NCI-H2196 treated with DMSO at 0.1 percent for 48 hours (cell line): ENCODE measurements around the gene PTPN11.
"Not testable (repeated sequence)": the region's sequence is repeated elsewhere in the genome, so short reads cannot be mapped to it uniquely, and the experiment has no call there.

Experiments used
- DNase-seq: peaks from one replicate; lab custom pipeline; 2025; ENCODE audit not compliant: unreplicated experiment; lab: John Stamatoyannopoulos, UW

PTPN11 gene

GRCh38 chr12:112447106-112447505 lies 28.4 kb downstream of the PTPN11 start:
- DNase-seq: no peak

DNA sequence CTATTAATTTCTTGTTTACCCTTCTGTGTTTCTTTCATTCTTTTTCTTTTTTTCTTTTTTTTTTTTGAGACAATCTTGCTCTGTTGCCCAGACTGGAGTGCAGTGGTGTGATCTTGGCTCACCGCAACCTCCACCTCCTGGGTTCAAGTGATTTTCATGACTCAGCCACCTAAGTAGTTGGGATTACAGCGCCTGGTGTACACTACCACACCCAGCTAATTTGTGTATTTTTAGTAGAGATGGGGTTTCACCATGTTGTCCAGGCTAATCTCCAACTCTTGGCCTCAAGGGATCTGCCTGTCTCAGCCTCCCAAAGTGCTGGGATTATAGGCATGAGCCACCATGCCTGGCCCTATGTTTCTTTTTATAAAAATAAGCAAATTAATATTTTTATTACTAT lies 29.4 kb downstream of the PTPN11 start:
- not testable (repeated sequence) for DNase-seq

DNA sequence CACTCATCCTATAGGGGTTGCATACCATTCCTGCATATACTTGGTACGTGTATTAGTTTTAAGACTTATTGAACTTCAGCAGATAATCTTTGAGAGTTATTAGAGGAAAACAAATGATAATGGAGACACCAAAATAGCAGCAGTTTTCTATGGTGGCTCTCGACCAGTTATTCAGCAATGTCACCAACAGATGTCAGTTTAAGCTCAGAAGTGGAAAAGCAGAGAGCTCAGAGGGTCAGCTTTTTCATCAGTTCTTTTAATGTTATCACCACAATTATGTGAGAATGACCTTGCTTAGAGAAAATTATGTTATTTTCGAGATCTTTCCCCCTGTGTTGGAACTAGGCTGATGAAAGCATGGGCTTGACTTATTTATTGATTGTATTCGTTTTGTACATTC lies 32.0 kb downstream of the PTPN11 start:
- no peak for DNase-seq

GRCh38 chr12:112456029-112456428 lies 37.3 kb downstream of the PTPN11 start:
- DNase-seq: no peak

DNA sequence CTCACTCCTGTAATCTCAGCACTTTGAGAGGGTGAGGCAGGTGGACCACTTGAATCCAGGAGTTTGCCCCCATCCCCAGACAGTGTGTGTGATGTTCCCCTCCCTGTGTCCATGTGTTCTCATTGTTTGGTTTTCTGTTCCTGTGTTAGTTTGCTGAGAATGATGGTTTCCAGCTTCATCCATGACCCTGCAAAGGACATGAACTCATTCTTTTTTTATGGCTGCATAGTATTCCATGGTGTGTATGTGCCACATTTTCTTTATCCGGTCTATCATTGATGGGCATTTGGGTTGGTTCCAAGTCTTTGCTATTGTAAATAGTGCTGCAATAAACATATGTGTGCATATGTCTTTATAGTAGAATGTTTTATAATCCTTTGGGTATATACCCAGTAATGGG lies 38.4 kb downstream of the PTPN11 start:
- DNase-seq: not testable (repeated sequence)

DNA sequence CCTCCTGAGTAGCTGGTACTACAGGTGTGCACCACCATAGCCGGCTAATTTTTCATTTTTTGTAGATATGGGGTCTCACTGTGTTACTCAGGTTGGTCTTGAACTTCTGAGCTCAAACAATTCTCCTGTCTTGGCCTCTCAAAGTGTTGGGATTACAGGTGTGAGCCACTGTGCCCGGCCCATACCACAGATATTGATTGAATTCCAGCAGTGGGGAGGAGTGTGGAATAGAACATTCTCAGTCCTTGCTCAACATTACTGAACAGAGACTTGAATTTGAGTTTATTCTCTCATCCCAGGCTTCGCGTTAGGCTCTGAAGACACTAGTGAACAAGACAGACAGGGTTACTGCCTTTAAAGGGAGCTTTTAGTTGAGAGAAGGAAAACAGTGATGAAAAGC lies 39.6 kb downstream of the PTPN11 start:
- no peak for DNase-seq

- DNase-seq: no peak
These were observed 40.0 kb downstream of the PTPN11 start for GRCh38 chr12:112458751-112459150.

GRCh38 chr12:112463478-112463877 lies 44.7 kb downstream of the PTPN11 start:
- no peak for DNase-seq

DNA sequence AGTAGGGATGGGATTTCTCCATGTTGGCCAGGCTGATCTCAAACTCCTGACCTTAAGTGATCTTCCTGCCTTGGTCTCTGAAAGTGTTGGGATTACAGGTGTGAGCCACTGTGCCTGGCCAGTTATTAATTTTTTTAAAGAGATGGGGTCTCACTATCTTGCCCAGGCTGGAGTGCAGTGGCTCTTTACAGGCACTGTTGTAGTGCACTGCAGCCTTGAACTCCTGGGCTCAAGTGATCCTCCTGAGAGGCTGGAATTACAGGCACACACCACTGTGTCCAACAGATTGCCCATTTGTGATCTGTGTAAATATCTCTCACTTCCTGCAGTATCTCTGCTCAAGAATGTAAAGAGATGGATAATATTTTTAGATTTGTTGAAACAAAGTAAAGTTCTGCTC lies 45.9 kb downstream of the PTPN11 start:
- DNase-seq: no peak

GRCh38 chr12:112466011-112466422 lies 47.3 kb downstream of the PTPN11 start:
- DNase-seq: peak; percentile 51

- no peak for DNase-seq
These were observed 48.1 kb downstream of the PTPN11 start for GRCh38 chr12:112466835-112467234.

- DNase-seq: no peak
These were observed 49.3 kb downstream of the PTPN11 start for GRCh38 chr12:112468046-112468445.

GRCh38 chr12:112473056-112473455 lies 54.3 kb downstream of the PTPN11 start:
- DNase-seq: no peak

GRCh38 chr12:112479413-112479812 lies 60.7 kb downstream of the PTPN11 start:
- no peak for DNase-seq

DNA sequence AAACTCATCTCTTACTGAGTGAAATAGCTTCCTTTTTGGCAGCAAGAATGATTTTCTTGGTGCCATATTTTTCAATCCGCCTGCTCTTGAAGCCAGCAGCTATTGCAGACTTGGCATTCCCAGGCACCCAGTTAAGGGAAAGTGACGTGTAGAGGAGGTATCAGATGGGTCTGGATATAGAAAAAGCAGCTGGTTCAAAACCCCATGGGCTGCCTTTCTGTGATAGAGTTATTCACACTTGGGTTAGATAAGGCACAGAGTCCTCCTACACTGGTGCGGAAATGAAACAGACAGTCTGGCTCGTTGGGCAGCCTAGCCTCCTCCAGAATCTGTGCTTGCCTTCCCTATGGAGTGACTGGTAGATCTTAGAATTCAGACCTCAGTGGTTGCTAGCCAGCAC lies 62.2 kb downstream of the PTPN11 start:
- DNase-seq: no peak

GRCh38 chr12:112482733-112483132 lies 64.0 kb downstream of the PTPN11 start:
- no peak for DNase-seq

GRCh38 chr12:112486361-112486760 lies 67.6 kb downstream of the PTPN11 start:
- no peak for DNase-seq

GRCh38 chr12:112488257-112488876 lies 69.6 kb downstream of the PTPN11 start:
- no peak for DNase-seq

GRCh38 chr12:112489456-112489855 lies 70.7 kb downstream of the PTPN11 start:
- no peak for DNase-seq

DNA sequence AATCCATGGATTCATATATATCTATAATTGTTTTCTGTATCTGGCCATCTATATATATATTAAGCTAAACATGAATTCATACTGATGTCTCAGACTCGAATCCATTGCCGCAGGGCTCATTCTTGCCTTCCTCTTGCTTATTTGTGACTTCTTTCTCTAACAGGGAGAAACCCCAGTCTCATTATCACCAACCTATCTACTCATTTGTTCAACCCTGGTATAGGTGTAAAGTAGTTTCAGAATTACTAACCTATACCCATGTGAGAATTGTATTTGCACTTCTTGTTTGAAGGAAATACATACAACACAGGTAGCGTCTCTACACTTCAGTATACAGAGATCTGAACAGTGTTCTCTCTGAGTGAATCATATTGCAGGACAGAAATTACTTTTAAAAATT lies 77.7 kb downstream of the PTPN11 start:
- no peak for DNase-seq

- DNase-seq: no peak
These were observed 79.8 kb downstream of the PTPN11 start for GRCh38 chr12:112498580-112498979.

DNA sequence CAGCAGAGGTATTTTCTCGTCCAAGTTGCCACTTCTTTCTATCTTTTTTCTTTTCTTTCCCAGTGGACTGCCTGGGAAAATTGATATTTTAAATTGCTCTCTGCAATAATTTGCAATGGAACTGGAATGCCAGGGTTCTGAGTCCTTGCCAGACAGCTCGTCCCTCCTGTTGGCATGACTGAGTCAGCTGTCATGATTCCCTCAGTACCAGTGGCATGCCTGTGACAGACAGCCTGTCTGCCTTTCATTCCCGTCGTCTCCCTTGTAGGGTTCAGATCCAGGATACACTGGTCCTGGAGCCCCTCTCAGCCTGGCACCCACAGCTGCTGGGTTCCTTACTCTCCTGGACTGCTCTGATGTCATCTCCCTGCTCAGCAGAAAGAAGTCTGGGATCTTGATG lies 84.8 kb downstream of the PTPN11 start:
- no peak for DNase-seq

DNA sequence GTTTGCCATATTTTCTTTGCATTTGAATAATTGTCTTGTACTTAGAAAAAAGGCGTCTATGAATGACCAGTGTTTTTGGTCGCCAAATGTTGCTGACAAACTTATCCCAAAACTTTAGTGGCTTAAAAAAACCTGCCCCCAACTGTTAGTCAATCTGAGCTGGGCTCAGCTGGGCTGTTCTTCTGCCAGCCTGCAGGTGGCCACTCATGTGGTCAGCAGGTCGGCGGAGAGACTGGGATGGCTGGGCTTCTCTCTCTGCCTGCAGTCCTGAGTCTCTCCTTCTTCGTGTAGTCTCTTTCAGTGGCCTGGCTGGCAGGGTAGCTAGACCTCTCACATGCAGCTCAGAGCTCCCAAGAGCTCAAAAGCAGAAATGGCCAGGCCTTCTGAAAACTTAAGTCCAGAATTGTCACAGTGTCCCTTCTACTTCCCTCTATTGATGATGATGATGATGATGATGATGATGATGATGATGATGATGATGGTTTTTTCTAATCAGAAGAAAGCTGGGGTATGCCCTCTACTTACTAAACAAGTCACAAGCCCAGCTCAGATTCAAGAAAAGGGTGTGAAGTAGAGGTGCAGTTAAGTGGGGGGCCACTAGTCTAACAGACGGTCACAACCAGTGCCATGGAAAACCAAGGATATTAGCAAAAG lies 87.9 kb downstream of the PTPN11 start:
- DNase-seq: no peak
